K562 (cell line): ENCODE data around the gene FANCI. TPM values are rescaled to one million over a fixed set of nuclear protein-coding genes. Genes with fewer than 3 reads are reported as not detected.

ENCODE experiments used
- BRD9 ChIP-seq: fragments of 450-650 bp; IDR thresholded peaks from 2 replicates; pipeline ENCODE4 v1.6.1; 2018; ENCODE audit warnings: low read depth; ENCODE audit not compliant: partially characterized antibody
- HMGXB4 ChIP-seq: sonication (generic); formaldehyde crosslinking; IDR thresholded peaks from 2 replicates; pipeline ENCODE4 v1.8.1; 2023; ENCODE audit warnings: mild to moderate bottlenecking, missing genetic modification reagents
- KDM4B ChIP-seq, 2 experiments: fragments of 450-650 bp in 1 of 2; sonication (generic) in 1 of 2; IDR thresholded peaks; 2 replicates each; pipeline ENCODE4 v1.6.1; 2016 to 2017; ENCODE audit warnings: borderline replicate concordance in 2 of 2, antibody characterized with exemption in 1 of 2, low read depth in 1 of 2, mild to moderate bottlenecking in 1 of 2
- NCOA1 ChIP-seq: fragments of 450-650 bp; IDR thresholded peaks from 2 replicates; pipeline ENCODE4 v1.6.1; 2016; ENCODE audit warnings: low read depth
- POLR2B ChIP-seq: fragments of 450-650 bp; IDR thresholded peaks from 2 replicates; pipeline ENCODE4 v1.6.1; 2018; ENCODE audit warnings: low read depth; ENCODE audit not compliant: partially characterized antibody
- POLR2H ChIP-seq: IDR thresholded peaks from 2 replicates; pipeline ENCODE4 v1.6.1; 2016; ENCODE audit warnings: missing genetic modification characterization, low read depth, mild to moderate bottlenecking, control low read depth, missing compliant biosample characterization, moderate library complexity
- SMARCA5 ChIP-seq: fragments of 450-650 bp; IDR thresholded peaks from 2 replicates; pipeline ENCODE4 v1.6.1; 2016
- SRF ChIP-seq, 2 experiments: fragments of 250-450, 450-650 bp in 1 of 2; sonication (Bioruptor Pico) in 1 of 2; sonication (generic) in 1 of 2; formaldehyde crosslinking; IDR thresholded peaks; 2 replicates each; pipeline versions ENCODE4 v1.5.0 to v1.5.1; 2020 to 2022; ENCODE audit warnings: mild to moderate bottlenecking in 1 of 2, missing genetic modification reagents in 1 of 2
- TAF7 ChIP-seq: fragments of 450-650 bp; IDR thresholded peaks from 2 replicates; pipeline ENCODE4 v1.6.1; 2016; ENCODE audit warnings: missing genetic modification characterization, missing compliant biosample characterization
- THRB ChIP-seq: fragments of 450-650 bp; formaldehyde crosslinking; conservative IDR thresholded peaks from 2 replicates; pipeline ENCODE4 v1.4.0; 2022; ENCODE audit warnings: mild to moderate bottlenecking, missing genetic modification characterization
- ZBTB17 ChIP-seq: fragments of 450-650 bp; formaldehyde crosslinking; IDR thresholded peaks from 2 replicates; pipeline ENCODE4 v1.4.0; 2020; ENCODE audit warnings: mild to moderate bottlenecking
- polyA plus RNA-seq, 8 experiments: library from polyadenylated mRNA; depleted of rRNA in 4 of 8; stranded (reverse) in 5 of 8; unstranded in 3 of 8; fragments of >200 nt; fragmentation: Nextera tagmentation in 2 of 8; fragmentation: Illumina TruSeq in 1 of 8; extraction: Ambion mirVana in 2 of 8; extraction: Trizol in 1 of 8; gene quantifications; 2 replicates each; pipeline versions ENCODE4 v1.2.1 to v1.2.3, GENCODE V29; 2011 to 2014; ENCODE audit warnings: inconsistent platforms in 1 of 8, missing spikeins in 1 of 8
- total RNA-seq, 7 experiments: library from RNA; depleted of rRNA in 6 of 7; stranded (reverse); fragments of >200 nt in 6 of 7; fragmentation: Illumina TruSeq in 2 of 7; extraction: Trizol in 2 of 7; gene quantifications; 2 replicates each; pipeline versions ENCODE4 v1.2.1 to v1.2.3, GENCODE V29; 2011 to 2021; ENCODE audit warnings: low replicate concordance in 1 of 7
- TF ChIP-seq, protein P1 (sequence below): fragments of 450-650 bp; formaldehyde crosslinking; IDR thresholded peaks from 2 replicates; pipeline ENCODE4 v1.4.0; 2020; ENCODE audit warnings: mild to moderate bottlenecking, moderate library complexity
- TF ChIP-seq, protein P2 (sequence below): sonication (generic); formaldehyde crosslinking; IDR thresholded peaks from 2 replicates; pipeline ENCODE4 v1.8.0; 2022; ENCODE audit warnings: missing genetic modification reagents, mild to moderate bottlenecking, borderline replicate concordance
- TF ChIP-seq, protein P3 (sequence below): sonication (generic); formaldehyde crosslinking; IDR thresholded peaks from 2 replicates; pipeline ENCODE4 v1.8.0; 2023; ENCODE audit warnings: mild to moderate bottlenecking, missing genetic modification reagents

FANCI gene
- total and polyA plus RNA-seq, 9 of the 15 experiments (the other 6 are each of a cell fraction or from before 2014, with no cell fraction given), result 72.1 to 165 (median 131) TPM

- TF ChIP-seq, protein P1, sequence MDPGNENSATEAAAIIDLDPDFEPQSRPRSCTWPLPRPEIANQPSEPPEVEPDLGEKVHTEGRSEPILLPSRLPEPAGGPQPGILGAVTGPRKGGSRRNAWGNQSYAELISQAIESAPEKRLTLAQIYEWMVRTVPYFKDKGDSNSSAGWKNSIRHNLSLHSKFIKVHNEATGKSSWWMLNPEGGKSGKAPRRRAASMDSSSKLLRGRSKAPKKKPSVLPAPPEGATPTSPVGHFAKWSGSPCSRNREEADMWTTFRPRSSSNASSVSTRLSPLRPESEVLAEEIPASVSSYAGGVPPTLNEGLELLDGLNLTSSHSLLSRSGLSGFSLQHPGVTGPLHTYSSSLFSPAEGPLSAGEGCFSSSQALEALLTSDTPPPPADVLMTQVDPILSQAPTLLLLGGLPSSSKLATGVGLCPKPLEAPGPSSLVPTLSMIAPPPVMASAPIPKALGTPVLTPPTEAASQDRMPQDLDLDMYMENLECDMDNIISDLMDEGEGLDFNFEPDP (CRISPR knock-in tag), result no peak
- no peak for TF ChIP-seq TAF7 (tag)
- no peak for TF ChIP-seq POLR2H
- no peak for TF ChIP-seq THRB (CRISPR knock-in tag)
- TF ChIP-seq NCOA1, result no peak
- TF ChIP-seq, protein P2, sequence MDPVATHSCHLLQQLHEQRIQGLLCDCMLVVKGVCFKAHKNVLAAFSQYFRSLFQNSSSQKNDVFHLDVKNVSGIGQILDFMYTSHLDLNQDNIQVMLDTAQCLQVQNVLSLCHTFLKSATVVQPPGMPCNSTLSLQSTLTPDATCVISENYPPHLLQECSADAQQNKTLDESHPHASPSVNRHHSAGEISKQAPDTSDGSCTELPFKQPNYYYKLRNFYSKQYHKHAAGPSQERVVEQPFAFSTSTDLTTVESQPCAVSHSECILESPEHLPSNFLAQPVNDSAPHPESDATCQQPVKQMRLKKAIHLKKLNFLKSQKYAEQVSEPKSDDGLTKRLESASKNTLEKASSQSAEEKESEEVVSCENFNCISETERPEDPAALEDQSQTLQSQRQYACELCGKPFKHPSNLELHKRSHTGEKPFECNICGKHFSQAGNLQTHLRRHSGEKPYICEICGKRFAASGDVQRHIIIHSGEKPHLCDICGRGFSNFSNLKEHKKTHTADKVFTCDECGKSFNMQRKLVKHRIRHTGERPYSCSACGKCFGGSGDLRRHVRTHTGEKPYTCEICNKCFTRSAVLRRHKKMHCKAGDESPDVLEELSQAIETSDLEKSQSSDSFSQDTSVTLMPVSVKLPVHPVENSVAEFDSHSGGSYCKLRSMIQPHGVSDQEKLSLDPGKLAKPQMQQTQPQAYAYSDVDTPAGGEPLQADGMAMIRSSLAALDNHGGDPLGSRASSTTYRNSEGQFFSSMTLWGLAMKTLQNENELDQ (CRISPR knock-in tag), result no peak
- no peak for TF ChIP-seq BRD9
- TF ChIP-seq HMGXB4 (CRISPR knock-in tag), result no peak
- TF ChIP-seq POLR2B, result no peak
- TF ChIP-seq ZBTB17 (CRISPR knock-in tag), result no peak
- TF ChIP-seq SMARCA5, result no peak
- TF ChIP-seq, protein P3, sequence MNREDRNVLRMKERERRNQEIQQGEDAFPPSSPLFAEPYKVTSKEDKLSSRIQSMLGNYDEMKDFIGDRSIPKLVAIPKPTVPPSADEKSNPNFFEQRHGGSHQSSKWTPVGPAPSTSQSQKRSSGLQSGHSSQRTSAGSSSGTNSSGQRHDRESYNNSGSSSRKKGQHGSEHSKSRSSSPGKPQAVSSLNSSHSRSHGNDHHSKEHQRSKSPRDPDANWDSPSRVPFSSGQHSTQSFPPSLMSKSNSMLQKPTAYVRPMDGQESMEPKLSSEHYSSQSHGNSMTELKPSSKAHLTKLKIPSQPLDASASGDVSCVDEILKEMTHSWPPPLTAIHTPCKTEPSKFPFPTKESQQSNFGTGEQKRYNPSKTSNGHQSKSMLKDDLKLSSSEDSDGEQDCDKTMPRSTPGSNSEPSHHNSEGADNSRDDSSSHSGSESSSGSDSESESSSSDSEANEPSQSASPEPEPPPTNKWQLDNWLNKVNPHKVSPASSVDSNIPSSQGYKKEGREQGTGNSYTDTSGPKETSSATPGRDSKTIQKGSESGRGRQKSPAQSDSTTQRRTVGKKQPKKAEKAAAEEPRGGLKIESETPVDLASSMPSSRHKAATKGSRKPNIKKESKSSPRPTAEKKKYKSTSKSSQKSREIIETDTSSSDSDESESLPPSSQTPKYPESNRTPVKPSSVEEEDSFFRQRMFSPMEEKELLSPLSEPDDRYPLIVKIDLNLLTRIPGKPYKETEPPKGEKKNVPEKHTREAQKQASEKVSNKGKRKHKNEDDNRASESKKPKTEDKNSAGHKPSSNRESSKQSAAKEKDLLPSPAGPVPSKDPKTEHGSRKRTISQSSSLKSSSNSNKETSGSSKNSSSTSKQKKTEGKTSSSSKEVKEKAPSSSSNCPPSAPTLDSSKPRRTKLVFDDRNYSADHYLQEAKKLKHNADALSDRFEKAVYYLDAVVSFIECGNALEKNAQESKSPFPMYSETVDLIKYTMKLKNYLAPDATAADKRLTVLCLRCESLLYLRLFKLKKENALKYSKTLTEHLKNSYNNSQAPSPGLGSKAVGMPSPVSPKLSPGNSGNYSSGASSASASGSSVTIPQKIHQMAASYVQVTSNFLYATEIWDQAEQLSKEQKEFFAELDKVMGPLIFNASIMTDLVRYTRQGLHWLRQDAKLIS (CRISPR knock-in tag), result no peak
- TF ChIP-seq SRF (CRISPR knock-in tag; IDR thresholded peaks at IDR 0.05), result no peak
- TF ChIP-seq KDM4B (IDR thresholded peaks at IDR 0.05; ENCODE audit: borderline replicate concordance in 2 of 2, low read depth in 1 of 2), result no peak
Measured at GRCh38 chr15:89309993-89310392, 66.2 kb downstream of the FANCI start (continued).
